Osteoblast (primary cell): Measurements from ENCODE around the gene TMEM9. TPM values are rescaled to one million over a fixed set of nuclear protein-coding genes. Genes with fewer than 3 reads are reported as not detected.

Experiments
- DNase-seq: peaks from one replicate; pipeline ENCODE4 v3.0.0; 2011; ENCODE audit warnings: low spot score, mixed read lengths; ENCODE audit not compliant: insufficient read length; ENCODE audit errors: missing footprints
- H2AFZ ChIP-seq: 2 replicates; pipeline ENCODE4 v1.6.0; 2011; ENCODE audit warnings: mild to moderate bottlenecking, low read length
- H3K27ac ChIP-seq: 2 replicates; pipeline ENCODE4 v1.5.1; 2011; ENCODE audit warnings: mild to moderate bottlenecking, low read depth, low read length, moderate library complexity
- H3K27me3 ChIP-seq: 2 replicates; pipeline ENCODE4 v1.6.0; 2012; ENCODE audit warnings: mild to moderate bottlenecking, control low read depth, inconsistent platforms, low read length, moderate library complexity; ENCODE audit not compliant: insufficient read depth
- H3K36me3 ChIP-seq: 2 replicates; pipeline ENCODE4 v1.5.1; 2011; ENCODE audit warnings: mild to moderate bottlenecking, low read length, control low read depth, moderate library complexity; ENCODE audit not compliant: insufficient read depth
- H3K4me1 ChIP-seq: 2 replicates; pipeline ENCODE4 v1.5.1; 2011; ENCODE audit warnings: mild to moderate bottlenecking, low read length, control low read depth, moderate library complexity; ENCODE audit not compliant: insufficient read depth
- H3K4me2 ChIP-seq: 2 replicates; pipeline ENCODE4 v1.6.0; 2011; ENCODE audit warnings: mild to moderate bottlenecking, low read length; ENCODE audit not compliant: insufficient read depth
- H3K4me3 ChIP-seq: fragments of 200-600 bp; sonication (generic); 3 replicates; pipeline ENCODE4 v1.5.1; 2012; ENCODE audit warnings: mild to moderate bottlenecking, low read length, inconsistent platforms; ENCODE audit not compliant: insufficient read depth
- H3K79me2 ChIP-seq: 2 replicates; pipeline ENCODE4 v1.6.0; 2012; ENCODE audit warnings: mild to moderate bottlenecking, low read length, control low read depth, inconsistent platforms; ENCODE audit not compliant: insufficient read depth
- H3K9me3 ChIP-seq: 2 replicates; pipeline ENCODE4 v1.5.1; 2011; ENCODE audit warnings: low read depth, low read length, control low read depth
- H4K20me1 ChIP-seq: 2 replicates; pipeline ENCODE4 v1.6.0; 2012; ENCODE audit warnings: mild to moderate bottlenecking, low read length, control low read depth; ENCODE audit not compliant: insufficient read depth
- CTCF ChIP-seq: IDR thresholded peaks from 2 replicates; pipeline ENCODE4 v1.5.1; 2011; ENCODE audit warnings: mild to moderate bottlenecking, low read depth, low read length, moderate library complexity; ENCODE audit errors: extremely low read depth
- total RNA-seq: library from RNA; depleted of rRNA; stranded (reverse); fragments of >200 nt; gene quantifications from 2 replicates; pipeline ENCODE4 v1.2.3, GENCODE V29; 2012

TMEM9 gene
- total RNA-seq, 1 donor, result 45.6 TPM

DNA sequence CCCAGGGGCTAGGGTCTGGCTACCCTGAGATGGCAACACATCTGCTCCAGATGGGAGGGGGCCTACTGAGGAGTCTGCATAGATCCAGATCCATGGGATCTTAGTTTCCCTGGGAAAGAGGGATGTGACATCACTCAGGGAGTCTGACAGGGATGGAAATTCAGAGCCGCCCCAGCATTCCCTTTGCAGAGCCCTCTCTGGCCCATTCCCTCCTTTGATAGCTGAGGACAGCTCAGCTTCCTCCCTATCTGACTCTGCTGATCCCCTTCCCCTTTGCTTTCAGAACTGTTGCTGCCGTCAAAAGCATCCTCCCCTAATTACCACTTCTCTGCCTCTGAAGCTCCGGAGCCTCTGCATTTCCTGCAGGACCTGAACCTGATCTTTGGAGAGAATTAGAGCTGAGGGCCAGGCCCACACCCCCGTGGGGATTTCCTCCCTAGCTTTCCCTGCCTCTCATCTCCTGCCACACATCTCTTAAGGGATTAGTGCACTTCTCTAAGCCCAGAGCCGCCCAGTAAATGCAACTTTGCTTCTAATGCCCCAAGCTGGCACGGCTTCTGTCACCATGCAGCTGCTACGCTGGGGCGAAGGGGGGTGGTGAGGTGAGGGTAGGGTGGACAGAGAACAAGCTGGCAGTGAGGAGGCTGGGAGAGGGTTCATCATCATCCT is 17.8 kb downstream of the TMEM9 start:
- Histone ChIP-seq H3K9me3 (no peaks in the 10 kb centered on the region), H3K79me2 (no peaks in the 10 kb centered on the region), H3K27me3 (no peaks in the 10 kb centered on the region), H3K4me3 (no peak overlapping the region), H3K36me3 (peaks cover 25% of the 10 kb centered on the region), H4K20me1 (peaks cover 38% of the 10 kb centered on the region), H3K27ac (no peak overlapping the region), H3K4me2 (no peak overlapping the region), H3K4me1 (peaks cover 20% of the 10 kb centered on the region), H2AFZ (no peak overlapping the region)
- no peak for DNase-seq
- TF ChIP-seq CTCF, result no peak

DNA sequence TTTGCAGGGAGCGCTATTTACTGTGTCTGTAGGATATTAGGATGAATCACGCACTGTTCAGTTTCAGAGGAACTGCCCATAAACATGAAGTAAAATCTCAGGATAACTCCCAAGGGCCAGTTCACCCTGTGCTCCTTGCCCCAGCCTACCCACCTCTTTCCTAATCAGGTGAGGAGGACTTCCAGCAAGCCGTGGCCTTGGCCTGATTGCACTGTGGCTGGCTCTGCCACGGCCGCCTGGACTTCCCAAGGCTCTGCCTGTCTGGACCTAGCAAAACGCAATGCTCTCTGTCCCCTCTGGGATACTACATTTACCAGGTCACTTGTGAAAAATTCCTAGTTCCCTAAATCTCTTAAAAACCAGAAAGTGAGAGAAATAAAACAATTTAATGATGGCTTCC is 19.9 kb downstream of the TMEM9 start:
- peaks cover 36% of the 10 kb centered on the region for H4K20me1 ChIP-seq
- no peaks in the 10 kb centered on the region for H3K9me3 ChIP-seq
- H3K4me3 ChIP-seq, result no peak overlapping the region
- peaks cover 20% of the 10 kb centered on the region for H3K36me3 ChIP-seq
- peaks cover 20% of the 10 kb centered on the region for H3K4me1 ChIP-seq
- H3K4me2 ChIP-seq, result no peak overlapping the region
- no peaks in the 10 kb centered on the region for H3K27me3 ChIP-seq
- no peak overlapping the region for H2AFZ ChIP-seq
- TF ChIP-seq CTCF, result no peak
- DNase-seq, result no peak
- H3K27ac ChIP-seq, result no peak overlapping the region
- no peaks in the 10 kb centered on the region for H3K79me2 ChIP-seq

- Histone ChIP-seq H3K27me3 (no peaks in the 10 kb centered on the region), H3K4me1 (peaks cover 9% of the 10 kb centered on the region), H3K4me2 (no peak overlapping the region), H2AFZ (no peak overlapping the region), H4K20me1 (peaks cover 7% of the 10 kb centered on the region), H3K27ac (no peak overlapping the region), H3K79me2 (no peaks in the 10 kb centered on the region), H3K36me3 (peaks cover 17% of the 10 kb centered on the region), H3K4me3 (no peak overlapping the region), H3K9me3 (no peaks in the 10 kb centered on the region)
- DNase-seq, result no peak
- TF ChIP-seq CTCF, result no peak
These were observed 22.9 kb downstream of the TMEM9 start for GRCh38 chr1:201131398-201131797.

- peaks cover 23% of the 10 kb centered on the region for H3K27me3 ChIP-seq
- TF ChIP-seq CTCF, result no peak
- peaks cover 9% of the 10 kb centered on the region for H3K4me1 ChIP-seq
- no peak for DNase-seq
- no peaks in the 10 kb centered on the region for H3K79me2 ChIP-seq
- H3K4me3 ChIP-seq, result no peak overlapping the region
- no peaks in the 10 kb centered on the region for H3K36me3 ChIP-seq
- no peak overlapping the region for H3K4me2 ChIP-seq
- no peak overlapping the region for H3K27ac ChIP-seq
- H4K20me1 ChIP-seq, result no peaks in the 10 kb centered on the region
- no peaks in the 10 kb centered on the region for H3K9me3 ChIP-seq
- no peak overlapping the region for H2AFZ ChIP-seq
These were observed 25.3 kb downstream of the TMEM9 start for GRCh38 chr1:201128962-201129361.
